ENCODE measurements around the gene FAM161B.

- TF ChIP-seq CTCF (conservative IDR thresholded peaks at IDR 0.05; ENCODE audit: low read depth, low read length): no peak
- no peak for TF ChIP-seq EZH2 (IDR thresholded peaks at IDR 0.05; ENCODE audit: low read length, unreplicated experiment)
Observed at GRCh38 chr14:73976125-73976524, 26.2 kb upstream of the FAM161B start.
